K562 (cell line): ENCODE results near the gene TMEM138. TPM values are rescaled to one million over a fixed set of nuclear protein-coding genes. Genes with fewer than 3 reads are reported as not detected.

Experiments
- CBFB ChIP-seq: sonication (generic); formaldehyde crosslinking; IDR thresholded peaks from 2 replicates; pipeline ENCODE4 v1.4.0; 2020; ENCODE audit warnings: mild to moderate bottlenecking, missing genetic modification reagents
- CEBPB ChIP-seq: fragments of 450-650 bp; IDR thresholded peaks from 2 replicates; pipeline ENCODE4 v1.6.1; 2016; ENCODE audit warnings: missing genetic modification characterization, missing compliant biosample characterization
- CREB1 ChIP-seq, 2 experiments: sonication (generic) in 1 of 2; formaldehyde crosslinking in 1 of 2; IDR thresholded peaks; 2 replicates each; pipeline versions ENCODE4 v1.6.1 to v1.8.0; 2012 to 2022; ENCODE audit warnings: inconsistent platforms in 1 of 2, mild to moderate bottlenecking in 1 of 2, missing genetic modification reagents in 1 of 2, moderate library complexity in 1 of 2
- CTBP1 ChIP-seq: fragments of 450-650 bp; IDR thresholded peaks from 2 replicates; pipeline ENCODE4 v1.6.1; 2016; ENCODE audit warnings: borderline replicate concordance
- DMBX1 ChIP-seq: fragments of 250-450 bp; sonication (Bioruptor Pico); IDR thresholded peaks from 2 replicates; pipeline ENCODE4 v1.8.0; 2022; ENCODE audit warnings: inconsistent platforms, mild to moderate bottlenecking, moderate library complexity, borderline replicate concordance
- EP400 ChIP-seq: fragments of 450-650 bp; IDR thresholded peaks from 2 replicates; pipeline ENCODE4 v1.6.1; 2017; ENCODE audit warnings: antibody characterized with exemption, mild to moderate bottlenecking, moderate library complexity
- ETV6 ChIP-seq, 3 experiments: fragments of 150-350 bp in 1 of 3; sonication (generic) in 1 of 3; formaldehyde crosslinking in 1 of 3; IDR thresholded peaks; 2 replicates each; pipeline versions ENCODE4 v1.6.1 to v1.8.0; 2014 to 2022; ENCODE audit warnings: borderline replicate concordance in 2 of 3, low read depth in 2 of 3, antibody characterized with exemption in 1 of 3, low read length in 1 of 3, mild to moderate bottlenecking in 1 of 3, missing genetic modification reagents in 1 of 3
- HDAC6 ChIP-seq: IDR thresholded peaks from 2 replicates; pipeline ENCODE4 v1.6.1; 2012; ENCODE audit warnings: low read depth, mild to moderate bottlenecking, control low read depth, inconsistent platforms, low read length, moderate library complexity
- NCOR1 ChIP-seq: fragments of 450-650 bp; IDR thresholded peaks from 2 replicates; pipeline ENCODE4 v1.6.1; 2016; ENCODE audit warnings: mild to moderate bottlenecking, moderate library complexity
- RCOR1 ChIP-seq, 2 experiments: IDR thresholded peaks; 2 replicates each; pipeline ENCODE4 v1.6.1; 2012; ENCODE audit warnings: low read depth in 2 of 2, low read length in 2 of 2, borderline replicate concordance in 1 of 2, improper control_type of control experiment in 1 of 2
- SMARCE1 ChIP-seq: fragments of 450-650 bp; IDR thresholded peaks from 2 replicates; pipeline ENCODE4 v1.7.1; 2016; ENCODE audit warnings: mild to moderate bottlenecking
- ZNF584 ChIP-seq: fragments of 200-800 bp; sonication (Bioruptor generic); IDR thresholded peaks from 2 replicates; pipeline ENCODE4 v1.6.1; 2016; ENCODE audit warnings: low read depth, mild to moderate bottlenecking, missing genetic modification characterization, missing compliant biosample characterization
- polyA plus RNA-seq, 8 experiments: library from polyadenylated mRNA; depleted of rRNA in 4 of 8; stranded (reverse) in 5 of 8; unstranded in 3 of 8; fragments of >200 nt; fragmentation: Nextera tagmentation in 2 of 8; fragmentation: Illumina TruSeq in 1 of 8; extraction: Ambion mirVana in 2 of 8; extraction: Trizol in 1 of 8; gene quantifications; 2 replicates each; pipeline versions ENCODE4 v1.2.1 to v1.2.3, GENCODE V29; 2011 to 2014; ENCODE audit warnings: inconsistent platforms in 1 of 8, missing spikeins in 1 of 8
- total RNA-seq, 7 experiments: library from RNA; depleted of rRNA in 6 of 7; stranded (reverse); fragments of >200 nt in 6 of 7; fragmentation: Illumina TruSeq in 2 of 7; extraction: Trizol in 2 of 7; gene quantifications; 2 replicates each; pipeline versions ENCODE4 v1.2.1 to v1.2.3, GENCODE V29; 2011 to 2021; ENCODE audit warnings: low replicate concordance in 1 of 7
- TF ChIP-seq, protein P1 (sequence below), 2 experiments: fragments of 450-650 bp in 1 of 2; sonication (generic) in 1 of 2; formaldehyde crosslinking in 1 of 2; IDR thresholded peaks in 1 of 2; conservative IDR thresholded peaks in 1 of 2; 2 replicates each; pipeline versions ENCODE4 v1.6.1 to v1.8.1; 2016 to 2023; ENCODE audit warnings: mild to moderate bottlenecking in 2 of 2, moderate library complexity in 2 of 2, inconsistent platforms in 1 of 2, missing genetic modification reagents in 1 of 2
- TF ChIP-seq, protein P2 (sequence below), 2 experiments: IDR thresholded peaks; 2 replicates each; pipeline ENCODE4 v1.6.1; 2012; ENCODE audit warnings: improper control_type of control experiment in 2 of 2, low read depth in 2 of 2, low read length in 2 of 2, borderline replicate concordance in 1 of 2
- TF ChIP-seq, protein P3 (sequence below): sonication (generic); formaldehyde crosslinking; IDR thresholded peaks from 2 replicates; pipeline ENCODE4 v1.9.0; 2022; ENCODE audit warnings: mild to moderate bottlenecking, missing genetic modification reagents
- TF ChIP-seq, protein P4 (sequence below): sonication (generic); formaldehyde crosslinking; IDR thresholded peaks from 2 replicates; pipeline ENCODE4 v1.8.0; 2022; ENCODE audit warnings: missing genetic modification reagents, mild to moderate bottlenecking, borderline replicate concordance
- TF ChIP-seq, protein P5 (sequence below): fragments of 450-650 bp; IDR thresholded peaks from 2 replicates; pipeline ENCODE4 v1.7.0; 2016; ENCODE audit warnings: borderline replicate concordance

The TMEM138 gene
- total and polyA plus RNA-seq, 9 of the 15 experiments (the other 6 are each of a cell fraction or from before 2014, with no cell fraction given): 23.2 to 168 (median 63.1) TPM

DNA sequence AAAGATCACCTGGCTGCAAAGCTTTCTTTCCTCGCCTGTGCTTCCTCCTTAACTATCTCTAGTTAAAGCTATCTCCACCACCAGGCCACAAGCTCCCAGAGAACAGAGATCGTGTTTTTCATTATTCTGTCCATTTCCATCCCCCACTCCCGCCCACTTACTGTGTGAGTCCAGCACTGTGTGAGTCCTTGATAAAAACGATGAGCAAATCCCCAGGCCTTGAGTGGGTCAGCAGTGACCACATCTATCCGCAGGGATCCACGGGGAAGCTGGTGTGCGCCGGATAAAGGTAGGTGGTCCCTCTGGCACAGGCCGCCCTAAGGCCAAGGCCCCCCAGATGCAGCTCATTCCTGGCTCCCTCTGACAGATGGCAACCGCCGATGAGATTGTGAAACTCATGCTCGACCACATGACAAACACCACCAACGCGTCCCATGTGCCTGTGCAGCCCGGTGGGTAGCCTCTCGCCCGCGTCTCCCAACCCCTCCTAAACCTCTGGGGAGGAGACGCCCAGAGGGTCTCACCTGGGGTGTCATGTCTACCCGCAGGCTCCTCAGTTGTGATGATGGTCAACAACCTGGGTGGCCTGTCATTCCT, 19.9 kb upstream of the TMEM138 start (continued):
- TF ChIP-seq, protein P1, sequence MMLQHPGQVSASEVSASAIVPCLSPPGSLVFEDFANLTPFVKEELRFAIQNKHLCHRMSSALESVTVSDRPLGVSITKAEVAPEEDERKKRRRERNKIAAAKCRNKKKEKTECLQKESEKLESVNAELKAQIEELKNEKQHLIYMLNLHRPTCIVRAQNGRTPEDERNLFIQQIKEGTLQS (IDR thresholded peaks at IDR 0.05): peak; percentile 76
- TF ChIP-seq, protein P1 (CRISPR knock-in tag; conservative IDR thresholded peaks at IDR 0.05): no peak
- TF ChIP-seq NCOR1: peak; percentile 95
- no peak for TF ChIP-seq ZNF584
- TF ChIP-seq, protein P2, sequence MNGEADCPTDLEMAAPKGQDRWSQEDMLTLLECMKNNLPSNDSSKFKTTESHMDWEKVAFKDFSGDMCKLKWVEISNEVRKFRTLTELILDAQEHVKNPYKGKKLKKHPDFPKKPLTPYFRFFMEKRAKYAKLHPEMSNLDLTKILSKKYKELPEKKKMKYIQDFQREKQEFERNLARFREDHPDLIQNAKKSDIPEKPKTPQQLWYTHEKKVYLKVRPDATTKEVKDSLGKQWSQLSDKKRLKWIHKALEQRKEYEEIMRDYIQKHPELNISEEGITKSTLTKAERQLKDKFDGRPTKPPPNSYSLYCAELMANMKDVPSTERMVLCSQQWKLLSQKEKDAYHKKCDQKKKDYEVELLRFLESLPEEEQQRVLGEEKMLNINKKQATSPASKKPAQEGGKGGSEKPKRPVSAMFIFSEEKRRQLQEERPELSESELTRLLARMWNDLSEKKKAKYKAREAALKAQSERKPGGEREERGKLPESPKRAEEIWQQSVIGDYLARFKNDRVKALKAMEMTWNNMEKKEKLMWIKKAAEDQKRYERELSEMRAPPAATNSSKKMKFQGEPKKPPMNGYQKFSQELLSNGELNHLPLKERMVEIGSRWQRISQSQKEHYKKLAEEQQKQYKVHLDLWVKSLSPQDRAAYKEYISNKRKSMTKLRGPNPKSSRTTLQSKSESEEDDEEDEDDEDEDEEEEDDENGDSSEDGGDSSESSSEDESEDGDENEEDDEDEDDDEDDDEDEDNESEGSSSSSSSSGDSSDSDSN (IDR thresholded peaks at IDR 0.05; ENCODE audit: borderline replicate concordance in 1 of 2, low read depth in 2 of 2, low read length in 2 of 2): 0 out of 4 replicates have a peak, but pooled peaks of 1 of the 2 experiments have one; percentile 47
- peak; percentile 84; the same call in 1 of the 2 replicates for TF ChIP-seq DMBX1 (CRISPR knock-in tag)
- TF ChIP-seq HDAC6: no peak
- TF ChIP-seq CEBPB: peak; percentile 92
- 0 out of 2 replicates have a peak, but pooled peaks have one; percentile 40 for TF ChIP-seq CBFB (CRISPR knock-in tag)
- TF ChIP-seq RCOR1 (IDR thresholded peaks at IDR 0.05; ENCODE audit: borderline replicate concordance in 1 of 2, low read depth in 2 of 2, low read length in 2 of 2): peak in 1 of 2 experiments; percentile 39; a peak in 1 of 4 replicates
- TF ChIP-seq SMARCE1: peak; percentile 79; the same call in 1 of the 2 replicates
- TF ChIP-seq, protein P3, sequence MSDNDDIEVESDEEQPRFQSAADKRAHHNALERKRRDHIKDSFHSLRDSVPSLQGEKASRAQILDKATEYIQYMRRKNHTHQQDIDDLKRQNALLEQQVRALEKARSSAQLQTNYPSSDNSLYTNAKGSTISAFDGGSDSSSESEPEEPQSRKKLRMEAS: peak; percentile 87
- TF ChIP-seq ETV6 (IDR thresholded peaks at IDR 0.05; ENCODE audit: borderline replicate concordance in 1 of 2, low read depth in 2 of 2, low read length in 1 of 2): peak in 1 of 2 experiments; percentile 41; a peak in 1 of 4 replicates
- no peak for TF ChIP-seq ETV6 (CRISPR knock-in tag; IDR thresholded peaks at IDR 0.05; ENCODE audit: borderline replicate concordance)
- peak; percentile 82 for TF ChIP-seq CREB1 (IDR thresholded peaks at IDR 0.05)
- no peak for TF ChIP-seq CREB1 (CRISPR knock-in tag; IDR thresholded peaks at IDR 0.05)
- TF ChIP-seq, protein P4, sequence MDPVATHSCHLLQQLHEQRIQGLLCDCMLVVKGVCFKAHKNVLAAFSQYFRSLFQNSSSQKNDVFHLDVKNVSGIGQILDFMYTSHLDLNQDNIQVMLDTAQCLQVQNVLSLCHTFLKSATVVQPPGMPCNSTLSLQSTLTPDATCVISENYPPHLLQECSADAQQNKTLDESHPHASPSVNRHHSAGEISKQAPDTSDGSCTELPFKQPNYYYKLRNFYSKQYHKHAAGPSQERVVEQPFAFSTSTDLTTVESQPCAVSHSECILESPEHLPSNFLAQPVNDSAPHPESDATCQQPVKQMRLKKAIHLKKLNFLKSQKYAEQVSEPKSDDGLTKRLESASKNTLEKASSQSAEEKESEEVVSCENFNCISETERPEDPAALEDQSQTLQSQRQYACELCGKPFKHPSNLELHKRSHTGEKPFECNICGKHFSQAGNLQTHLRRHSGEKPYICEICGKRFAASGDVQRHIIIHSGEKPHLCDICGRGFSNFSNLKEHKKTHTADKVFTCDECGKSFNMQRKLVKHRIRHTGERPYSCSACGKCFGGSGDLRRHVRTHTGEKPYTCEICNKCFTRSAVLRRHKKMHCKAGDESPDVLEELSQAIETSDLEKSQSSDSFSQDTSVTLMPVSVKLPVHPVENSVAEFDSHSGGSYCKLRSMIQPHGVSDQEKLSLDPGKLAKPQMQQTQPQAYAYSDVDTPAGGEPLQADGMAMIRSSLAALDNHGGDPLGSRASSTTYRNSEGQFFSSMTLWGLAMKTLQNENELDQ: no peak
- TF ChIP-seq EP400: peak; percentile 70; the same call in 1 of the 2 replicates
- TF ChIP-seq, protein P5, sequence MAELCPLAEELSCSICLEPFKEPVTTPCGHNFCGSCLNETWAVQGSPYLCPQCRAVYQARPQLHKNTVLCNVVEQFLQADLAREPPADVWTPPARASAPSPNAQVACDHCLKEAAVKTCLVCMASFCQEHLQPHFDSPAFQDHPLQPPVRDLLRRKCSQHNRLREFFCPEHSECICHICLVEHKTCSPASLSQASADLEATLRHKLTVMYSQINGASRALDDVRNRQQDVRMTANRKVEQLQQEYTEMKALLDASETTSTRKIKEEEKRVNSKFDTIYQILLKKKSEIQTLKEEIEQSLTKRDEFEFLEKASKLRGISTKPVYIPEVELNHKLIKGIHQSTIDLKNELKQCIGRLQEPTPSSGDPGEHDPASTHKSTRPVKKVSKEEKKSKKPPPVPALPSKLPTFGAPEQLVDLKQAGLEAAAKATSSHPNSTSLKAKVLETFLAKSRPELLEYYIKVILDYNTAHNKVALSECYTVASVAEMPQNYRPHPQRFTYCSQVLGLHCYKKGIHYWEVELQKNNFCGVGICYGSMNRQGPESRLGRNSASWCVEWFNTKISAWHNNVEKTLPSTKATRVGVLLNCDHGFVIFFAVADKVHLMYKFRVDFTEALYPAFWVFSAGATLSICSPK: no peak
- TF ChIP-seq CTBP1: peak; percentile 49; the same call in 1 of the 2 replicates
